GM19328 (cell line): ENCODE data around the gene KCNQ1.

Experiments
- ATAC-seq: cut with Tn5 transposase; IDR thresholded peaks from one replicate; pipeline ENCODE4 v1.9.1; 2021; ENCODE audit warnings: mild to moderate bottlenecking, moderate library complexity; ENCODE audit not compliant: unreplicated experiment

KCNQ1 gene

DNA sequence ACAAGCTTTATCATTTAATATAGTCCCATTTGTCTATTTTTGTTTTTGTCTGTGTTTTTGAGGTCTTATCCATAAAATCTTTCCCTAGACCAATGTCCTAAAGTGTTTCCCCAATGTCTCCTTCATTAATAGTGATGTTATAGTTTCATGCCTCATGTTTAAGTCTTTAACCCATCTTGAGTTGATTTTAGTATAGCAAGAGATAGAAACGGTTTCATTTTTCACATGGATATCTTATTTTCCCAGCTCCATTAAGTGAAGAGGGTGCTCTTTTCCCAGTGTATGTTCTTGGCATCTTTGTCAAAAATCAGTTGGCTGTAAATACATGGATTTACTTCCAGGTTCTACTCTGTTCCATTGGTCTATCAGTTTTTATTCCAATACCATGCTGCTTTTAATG, 196.8 kb downstream of the KCNQ1 start:
- no peak for ATAC-seq

DNA sequence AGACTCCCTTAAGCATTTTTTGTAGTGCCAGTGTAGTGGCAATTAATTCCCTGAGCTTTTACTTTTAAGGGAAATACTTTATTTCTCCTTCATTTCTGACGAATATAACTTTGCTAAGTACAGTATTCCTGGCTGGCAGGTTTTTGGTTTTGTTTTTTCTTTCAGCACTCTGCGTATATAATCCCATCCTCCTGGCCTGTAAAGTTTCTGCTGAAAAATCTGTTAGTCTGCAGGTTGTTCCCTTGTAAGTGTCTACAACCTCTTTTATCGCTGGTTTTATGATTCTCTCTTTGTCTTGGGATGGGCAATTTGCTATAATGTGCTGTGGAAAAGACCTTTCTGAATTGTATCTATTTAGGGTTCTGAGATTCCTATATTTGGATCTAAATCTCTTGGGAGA, 198.9 kb downstream of the KCNQ1 start:
- no peak for ATAC-seq

DNA sequence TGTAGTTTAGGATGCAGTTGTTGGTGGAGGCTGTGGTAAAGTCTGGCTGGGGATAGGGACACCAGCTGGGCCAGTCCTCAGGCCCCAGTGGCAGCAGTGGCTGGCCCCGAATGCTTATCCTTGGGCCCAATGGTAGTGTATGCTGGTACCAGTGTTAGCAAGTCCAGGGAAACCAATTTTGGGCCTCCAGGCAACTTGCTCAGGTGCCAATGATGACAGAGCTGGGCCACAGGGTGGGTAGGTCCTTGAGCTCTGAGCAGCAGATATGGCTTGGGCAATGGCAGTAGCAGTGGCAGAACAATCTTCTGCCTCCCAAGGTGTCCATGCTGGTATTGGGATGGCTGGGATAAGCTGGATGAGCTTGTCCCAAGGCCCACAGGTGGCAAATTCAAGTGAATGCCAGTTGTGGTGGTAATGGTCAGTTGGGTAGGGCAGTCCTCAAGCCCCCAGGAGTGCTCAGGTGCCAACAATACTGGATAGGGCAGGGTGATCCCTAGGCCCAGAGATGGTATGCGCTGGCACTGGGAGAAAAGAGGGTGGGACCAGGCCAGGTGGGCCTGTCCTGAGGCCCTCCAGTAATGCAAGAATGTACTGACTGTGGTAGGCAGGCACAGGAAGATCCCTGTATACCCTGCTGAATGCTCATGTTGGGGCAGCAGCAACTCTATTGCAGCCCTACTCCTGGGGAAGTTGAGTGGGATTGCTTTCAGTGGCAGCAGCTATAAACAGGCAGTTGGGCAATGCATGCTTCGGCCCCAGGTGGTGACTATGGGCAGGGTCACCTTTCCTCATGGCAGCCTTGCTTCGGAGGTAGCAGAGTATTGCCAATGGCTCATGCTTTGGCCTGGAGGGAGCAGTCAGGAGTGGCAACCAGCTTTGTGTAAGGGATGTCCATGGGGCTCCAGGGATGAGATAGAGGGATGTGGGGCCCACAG, 200.3 kb downstream of the KCNQ1 start:
- ATAC-seq, result no peak

DNA sequence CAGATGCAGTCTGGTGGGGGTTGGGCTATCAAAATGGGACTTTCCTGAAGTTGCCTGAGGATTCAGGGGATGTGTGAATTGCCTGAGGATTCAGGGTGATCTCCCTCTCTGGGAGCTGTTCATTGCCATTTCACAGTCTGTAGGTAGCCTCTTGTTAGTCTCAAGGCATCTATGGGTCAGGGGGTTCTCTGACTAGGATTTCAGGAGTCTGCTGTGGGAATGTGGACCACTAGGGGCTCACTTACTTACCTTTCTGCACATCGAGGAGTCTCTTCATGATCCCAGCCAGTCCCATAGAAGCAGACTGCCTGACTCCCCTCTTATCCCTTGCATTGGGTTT, 200.9 kb downstream of the KCNQ1 start:
- ATAC-seq, result no peak

DNA sequence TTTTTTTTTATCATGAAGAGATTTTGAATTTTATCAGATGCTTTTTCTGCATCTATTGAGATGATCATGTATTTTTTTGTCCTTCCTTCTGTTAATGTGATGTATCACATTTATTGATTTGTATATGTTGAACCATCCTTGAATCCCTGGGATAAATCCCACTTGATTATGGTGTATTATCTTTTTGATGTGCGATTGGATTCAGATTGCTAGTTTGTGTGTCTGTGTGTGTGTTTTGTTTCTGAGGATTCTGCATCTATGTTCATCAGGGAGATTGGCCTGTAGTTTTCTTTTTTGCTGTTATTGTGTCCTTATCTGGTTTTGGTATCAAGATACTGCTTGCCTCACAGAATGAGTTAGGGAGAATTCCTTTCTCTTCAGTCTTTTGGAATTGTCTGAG, 202.4 kb downstream of the KCNQ1 start:
- no peak for ATAC-seq

DNA sequence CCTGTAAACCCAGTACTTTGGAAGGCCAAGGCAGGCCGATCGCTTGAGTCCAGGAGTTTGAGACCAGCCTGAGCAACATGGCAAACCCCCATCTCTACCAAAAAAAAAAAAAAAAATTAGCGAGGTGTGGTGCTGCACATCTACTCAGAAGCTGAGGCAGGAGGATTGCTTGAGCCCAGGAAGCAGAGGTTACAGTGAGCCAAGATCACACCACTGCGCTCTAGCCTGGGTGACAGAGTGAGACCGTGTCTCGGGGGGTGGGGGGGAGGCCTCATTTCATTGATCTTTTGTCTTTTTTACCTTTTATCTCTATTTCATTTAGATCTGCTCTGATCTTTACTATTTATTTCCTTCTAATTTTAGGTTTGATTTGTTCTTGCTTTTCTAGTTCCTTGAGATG, 203.1 kb downstream of the KCNQ1 start:
- no peak for ATAC-seq

DNA sequence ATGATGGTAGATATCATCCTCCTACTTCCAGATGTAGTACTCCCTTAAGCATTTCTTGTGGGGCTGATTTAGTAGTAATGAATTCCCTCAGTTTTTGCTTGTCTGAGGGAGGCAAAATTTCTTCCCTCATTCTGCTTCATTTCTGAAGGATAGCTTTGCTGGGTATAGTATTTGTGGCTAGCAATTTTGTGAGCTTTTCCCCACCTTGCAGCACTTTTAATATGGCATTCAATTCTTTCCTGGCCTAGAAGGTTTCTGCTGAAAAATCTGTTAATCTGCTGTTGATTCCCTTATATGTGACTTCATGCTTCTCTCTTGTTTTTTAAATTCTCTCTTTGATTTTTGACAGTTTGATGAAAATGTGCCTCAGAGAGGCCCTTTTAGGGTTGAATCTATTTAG, 204.6 kb downstream of the KCNQ1 start:
- ATAC-seq, result no peak

DNA sequence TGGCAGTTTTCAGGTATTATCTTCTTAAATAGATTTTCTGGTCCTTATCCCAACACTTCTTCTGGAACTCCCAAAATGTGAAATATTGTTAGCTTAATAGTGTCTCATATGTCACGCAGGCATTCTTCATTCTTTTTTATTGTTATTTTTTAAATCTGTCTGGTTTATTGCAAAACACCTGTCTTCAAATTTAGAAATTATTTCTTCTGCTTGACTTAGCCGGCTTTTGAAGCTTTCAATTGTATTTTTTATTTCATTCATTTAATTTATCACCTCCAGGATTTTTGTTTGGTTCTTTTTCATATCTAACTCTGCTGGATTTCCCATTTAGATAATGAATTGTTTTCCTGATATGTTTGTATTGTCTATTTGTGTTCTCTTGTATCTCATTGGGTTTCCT, 205.0 kb downstream of the KCNQ1 start:
- ATAC-seq, result no peak

DNA sequence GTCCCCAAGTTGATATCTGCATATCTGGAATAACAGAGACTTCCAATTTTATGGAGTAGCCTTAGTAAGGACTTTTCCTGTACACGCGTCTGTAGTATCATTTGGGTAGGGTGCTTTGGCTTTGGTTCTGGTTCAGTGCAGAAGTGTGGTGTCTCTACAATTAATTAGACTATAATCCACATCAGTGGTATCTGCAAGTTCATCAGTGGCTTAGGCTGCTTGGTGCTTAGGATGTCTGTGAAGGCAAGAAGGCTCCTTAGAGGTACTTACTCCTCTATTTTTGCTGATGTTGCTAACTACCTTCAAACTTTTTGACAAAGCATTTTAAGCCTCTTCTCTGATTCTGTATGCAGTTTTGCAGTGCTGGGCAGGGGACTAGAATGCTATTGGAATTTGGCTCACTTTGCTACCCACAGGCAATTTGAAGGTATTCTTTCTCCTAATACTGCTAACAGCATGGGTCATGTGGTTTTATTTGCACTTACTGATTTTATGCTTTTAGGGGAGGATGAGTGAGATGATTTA, 205.6 kb downstream of the KCNQ1 start:
- no peak for ATAC-seq

DNA sequence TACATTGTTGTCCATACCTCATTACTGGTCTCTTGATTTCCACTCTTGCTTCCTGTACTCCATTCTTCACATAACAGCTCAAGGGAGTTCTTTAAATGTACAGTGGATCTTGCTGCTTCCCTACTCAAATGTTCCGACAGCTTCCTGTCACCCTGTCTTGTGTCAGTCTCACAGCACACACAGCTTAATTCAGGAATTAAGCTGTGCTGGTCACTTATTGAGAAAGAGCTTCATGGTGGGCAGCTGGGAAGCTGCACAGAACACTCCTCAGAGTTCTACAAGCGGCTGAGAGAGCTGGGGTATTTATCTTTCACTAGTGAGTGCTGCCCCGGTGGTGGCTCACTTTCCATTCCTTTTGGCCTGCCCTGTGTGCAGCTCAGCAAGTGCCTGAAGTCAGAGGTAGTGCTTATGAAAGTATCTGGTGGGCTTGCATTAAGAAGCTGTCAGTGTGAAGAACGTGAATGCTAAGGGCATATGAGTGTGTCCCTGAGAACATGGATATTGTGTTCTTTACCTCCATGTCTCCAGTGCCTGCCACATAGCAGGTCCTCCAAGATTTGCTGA, 206.3 kb downstream of the KCNQ1 start:
- ATAC-seq, result no peak

DNA sequence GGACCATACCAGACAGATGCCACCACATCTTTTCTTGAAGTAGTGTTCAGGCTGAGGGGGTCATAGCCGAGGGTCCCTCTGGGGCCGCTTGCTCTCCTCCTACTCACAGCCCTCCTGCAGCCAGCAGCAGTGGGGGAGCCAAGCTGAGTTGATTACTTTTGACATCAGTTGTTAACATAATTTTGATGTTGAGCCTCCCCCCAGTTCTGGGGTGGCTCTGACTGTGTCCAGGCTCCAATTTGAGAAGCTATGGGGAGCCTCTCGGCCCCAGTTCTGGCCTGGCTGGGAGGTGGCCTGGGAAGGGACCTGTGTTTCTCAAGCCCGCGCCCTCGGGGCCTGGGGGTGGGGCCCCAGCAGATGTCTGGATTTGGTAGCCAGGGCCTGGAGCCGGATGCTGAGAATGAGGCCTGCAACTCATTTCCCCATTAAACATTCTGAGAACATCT, 207.0 kb downstream of the KCNQ1 start:
- ATAC-seq, result no peak

DNA sequence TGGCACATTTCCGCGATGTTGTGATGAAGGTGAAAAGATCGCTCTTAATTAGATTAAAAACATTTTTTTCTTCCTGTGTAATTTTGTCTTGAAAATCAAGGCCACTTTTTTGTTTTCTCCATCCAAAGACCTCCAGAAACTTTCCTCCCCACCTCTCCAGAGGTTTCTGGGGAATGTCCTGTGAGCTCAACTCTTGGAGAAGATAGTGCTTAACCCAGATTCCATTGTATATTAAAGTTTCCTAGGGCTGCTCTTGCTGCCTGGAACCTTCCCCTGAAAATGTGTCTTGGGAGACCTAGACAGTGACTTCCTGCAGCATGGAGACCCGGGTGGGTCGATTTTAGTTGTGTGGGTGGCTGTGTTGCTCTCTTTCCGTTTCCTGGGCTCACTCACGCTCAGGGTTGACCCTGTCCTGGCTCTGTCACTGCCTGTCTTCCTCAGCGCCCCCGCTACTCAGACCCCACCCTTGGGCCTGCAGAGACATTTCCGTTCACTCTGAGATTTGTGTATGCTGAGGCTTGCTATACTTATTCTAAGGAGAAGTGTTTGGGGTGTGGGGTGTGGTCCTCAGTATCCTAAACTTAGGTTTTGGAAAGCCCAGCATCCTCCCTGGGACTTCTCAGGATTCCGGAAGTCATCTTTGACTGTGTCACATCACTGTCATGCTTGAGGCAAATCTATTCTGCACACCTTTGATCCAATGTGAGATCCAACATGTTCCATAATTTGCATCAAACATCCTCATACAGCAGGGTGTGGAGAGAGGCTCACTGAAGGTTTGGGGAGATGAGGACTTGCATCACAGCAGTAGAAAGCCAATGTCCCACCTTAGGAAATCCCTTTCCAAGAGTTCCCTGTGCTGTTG, 207.8 kb downstream of the KCNQ1 start:
- ATAC-seq, result no peak

DNA sequence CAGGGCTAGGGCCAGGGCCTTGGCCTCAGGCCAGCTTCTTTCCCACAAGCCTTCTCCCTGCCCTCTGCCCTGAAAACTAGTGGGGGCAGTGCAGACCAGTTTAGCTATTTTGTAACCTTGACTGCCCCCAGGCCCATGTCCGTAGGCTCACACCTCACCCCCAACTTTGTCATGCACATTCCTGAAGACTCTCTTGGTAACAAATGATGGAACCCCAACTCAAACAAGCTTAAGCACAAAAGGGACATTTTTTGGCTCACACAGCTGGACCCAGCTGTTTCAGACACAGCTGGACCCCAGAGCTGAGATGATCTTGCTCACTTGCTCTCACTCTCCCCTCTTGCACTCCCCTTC, 208.4 kb downstream of the KCNQ1 start:
- ATAC-seq, result no peak

DNA sequence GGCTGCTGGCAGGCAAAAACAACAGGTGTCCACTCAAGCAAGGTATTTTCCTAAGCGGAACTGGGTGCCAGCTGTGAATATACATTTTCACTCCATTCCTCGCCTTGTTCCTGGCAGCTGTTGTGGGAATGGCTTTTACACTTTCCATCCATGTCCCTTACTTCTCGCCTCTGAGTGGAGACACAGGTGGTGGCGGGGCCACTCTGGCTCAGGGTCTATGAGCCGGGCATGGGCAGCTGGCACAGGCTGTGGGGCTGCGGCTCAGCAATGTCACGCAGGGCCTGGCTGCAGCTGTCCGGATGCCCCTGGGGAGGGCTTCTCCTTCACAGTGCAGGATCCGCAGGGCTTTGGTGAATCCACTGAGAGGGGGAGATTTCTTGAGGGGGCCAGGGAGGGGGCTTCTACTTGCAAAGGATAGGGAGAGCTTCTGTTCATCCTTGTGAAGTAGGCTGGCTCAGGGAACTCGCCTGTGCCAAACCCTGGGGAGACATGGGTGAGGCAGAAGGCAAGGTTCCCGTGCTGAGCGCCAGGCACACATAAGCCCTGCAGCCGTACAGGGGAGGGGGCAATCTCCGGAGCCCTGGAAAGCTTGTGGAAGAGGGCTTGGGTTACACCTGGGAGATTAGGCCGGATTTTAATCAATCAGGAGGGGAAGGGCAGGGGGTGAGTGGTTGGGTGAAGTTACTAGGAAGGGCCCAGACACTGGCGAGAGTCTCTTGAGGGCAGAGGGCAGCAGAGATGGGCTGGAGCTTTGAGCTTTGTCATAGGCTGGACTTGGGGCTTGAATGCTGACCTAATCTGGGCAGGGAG, 209.3 kb downstream of the KCNQ1 start:
- ATAC-seq, result no peak

DNA sequence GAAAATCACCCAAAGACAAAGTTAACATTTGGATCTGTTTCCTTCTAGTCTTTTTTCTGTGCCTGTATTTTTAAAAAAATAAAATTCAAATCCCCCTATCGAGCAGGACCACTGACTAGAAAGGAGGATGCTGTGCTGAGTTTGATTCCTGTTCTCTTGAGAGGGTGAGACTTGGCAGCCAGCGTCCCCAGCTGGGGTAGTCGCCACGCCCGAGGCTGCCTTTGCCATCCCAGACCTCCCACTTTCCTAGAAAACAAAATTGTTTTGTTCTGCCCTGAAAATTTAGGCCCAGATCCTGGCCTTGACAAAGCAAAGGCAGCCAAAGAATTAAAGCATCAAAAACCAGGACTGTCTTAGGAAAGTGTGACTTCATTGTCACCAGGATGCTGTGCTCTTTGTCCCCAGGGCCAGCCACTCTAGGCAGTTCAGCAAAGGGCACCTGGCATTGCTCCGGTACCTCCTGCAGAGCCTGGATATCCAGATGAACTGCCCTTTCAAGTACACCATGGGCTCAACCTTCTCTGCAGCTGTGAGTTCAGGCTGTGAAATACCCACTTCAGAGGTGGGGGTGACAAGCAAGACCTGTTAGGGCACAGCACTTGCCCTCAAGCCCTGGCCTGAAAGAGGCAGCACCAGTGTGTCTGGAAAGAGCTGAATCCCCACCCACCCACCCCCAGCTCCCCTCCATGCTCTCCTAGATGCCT, 210.4 kb downstream of the KCNQ1 start:
- no peak for ATAC-seq

DNA sequence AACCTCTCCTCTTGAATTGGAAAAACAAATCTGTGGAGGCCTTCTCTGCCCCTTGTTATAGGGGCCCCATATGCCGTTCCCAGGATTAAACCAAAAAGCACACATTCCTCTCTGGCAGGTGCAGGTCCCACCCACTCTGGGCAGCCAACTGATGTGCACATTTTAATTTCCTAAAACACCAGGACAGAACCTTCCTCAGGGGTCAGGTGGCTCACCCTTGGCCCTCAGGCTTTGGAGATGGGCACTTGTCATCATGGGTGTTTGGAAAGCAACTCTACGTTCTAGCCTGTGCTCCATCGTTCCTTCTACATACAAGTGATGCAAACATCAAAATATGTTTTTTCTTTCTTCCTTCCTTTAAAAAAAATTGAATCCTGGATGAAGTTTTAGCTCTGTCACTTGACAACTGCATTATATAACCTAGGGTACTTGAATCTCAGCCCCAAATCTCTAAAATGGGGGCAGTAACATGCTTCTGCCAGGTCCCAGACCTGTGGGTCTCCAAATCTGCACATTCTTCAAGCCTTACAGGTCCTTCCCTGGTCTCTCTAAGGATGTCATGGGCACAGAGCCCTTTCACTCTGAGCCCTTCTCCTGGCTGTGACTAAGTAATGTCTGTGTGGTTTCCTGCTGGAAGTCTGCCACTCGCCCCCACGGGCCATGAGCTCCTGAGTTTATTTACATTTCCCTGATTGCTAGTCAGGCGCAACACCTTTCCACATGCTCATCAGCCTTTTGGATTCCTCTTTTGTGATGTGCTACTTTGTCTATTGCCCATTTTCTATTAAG, 211.2 kb downstream of the KCNQ1 start:
- no peak for ATAC-seq

DNA sequence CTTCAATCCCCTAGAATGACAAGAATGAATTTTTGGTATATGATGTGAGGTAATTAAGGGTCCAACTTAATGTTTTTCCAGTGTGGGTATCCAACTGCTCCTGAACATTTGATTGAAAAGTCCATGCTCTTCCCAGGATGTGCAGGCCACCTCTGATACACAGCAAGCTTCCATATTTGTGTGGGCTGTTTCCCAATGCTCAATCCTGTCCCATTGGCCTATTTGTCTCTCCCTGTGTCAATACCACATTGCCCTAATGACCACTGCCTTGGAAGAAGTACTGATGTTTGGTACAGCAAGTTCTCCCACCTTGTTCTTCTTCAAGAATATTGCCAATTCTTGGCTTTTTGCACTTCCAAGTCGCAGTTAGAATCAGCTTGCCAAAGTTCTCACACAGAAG, 212.1 kb downstream of the KCNQ1 start:
- no peak for ATAC-seq

DNA sequence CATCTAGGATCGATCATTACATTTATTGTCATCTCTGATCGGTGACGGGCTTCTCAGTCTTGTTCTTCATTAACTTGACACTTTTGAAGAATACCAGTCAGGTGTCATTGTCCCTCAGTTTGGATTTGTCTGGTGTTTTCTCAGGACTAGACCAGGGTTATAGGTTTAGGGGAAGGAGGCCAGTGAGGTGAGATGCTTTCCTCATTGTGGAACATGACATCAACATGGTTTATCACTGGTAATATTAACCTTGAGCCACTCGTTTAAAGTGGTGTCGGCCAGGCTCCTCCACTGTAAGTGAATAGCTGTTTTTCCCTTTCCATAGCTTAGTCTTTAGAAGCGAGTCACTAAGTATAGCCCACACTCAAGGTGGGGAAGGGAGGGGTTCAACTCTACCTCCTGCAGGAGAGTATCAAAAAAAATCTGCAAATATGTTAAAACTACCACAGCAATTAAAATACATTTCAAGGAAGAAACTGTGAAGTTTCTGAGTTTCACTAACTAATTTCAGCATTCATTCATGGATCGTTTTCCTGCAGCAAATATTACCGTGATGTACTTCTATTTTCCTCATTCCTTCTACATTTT, 213.0 kb downstream of the KCNQ1 start:
- ATAC-seq, result no peak

DNA sequence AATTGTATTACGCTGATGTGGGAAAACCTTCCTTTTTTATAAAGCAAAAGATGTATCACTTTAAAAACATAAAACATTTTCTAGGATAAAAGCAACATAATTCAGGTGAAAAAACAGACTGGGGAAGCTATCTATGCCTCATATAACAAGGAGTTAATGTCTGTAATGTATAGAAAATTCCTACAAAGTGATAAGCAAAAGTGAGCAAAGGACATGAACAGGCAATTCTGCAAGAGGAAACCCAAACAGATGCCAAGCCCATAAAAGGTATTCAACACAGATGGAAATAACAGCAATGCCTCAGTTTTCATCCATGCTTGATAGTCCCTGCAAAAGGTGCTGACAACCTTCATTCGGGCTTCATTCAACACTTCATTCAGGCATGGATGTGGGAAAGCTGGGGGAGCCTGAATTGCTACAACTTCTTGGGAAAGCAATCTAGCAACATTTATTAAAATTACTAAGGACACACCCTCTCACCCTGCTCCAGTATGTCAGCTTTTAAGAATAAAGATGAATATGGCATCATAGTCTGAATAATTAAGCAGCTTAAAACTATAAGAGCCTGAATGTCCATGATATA, 215.6 kb downstream of the KCNQ1 start:
- ATAC-seq, result no peak
